ENCODE results near the gene NINL. TPM values are rescaled to one million over a fixed set of nuclear protein-coding genes. Genes with fewer than 3 reads are reported as not detected.

NINL gene
- total and polyA plus RNA-seq, 2 of the 4 experiments (the other 2 are of a cell fraction), result 3.0 to 10.4 TPM

- Histone ChIP-seq H3K23ac (ENCODE audit: low read depth, low read length) (no peak overlapping the region), H3K4me2 (ENCODE audit: low read depth, low read length) (no peak overlapping the region), H3K4me1 (ENCODE audit: control insufficient read depth, insufficient read depth, low read length) (peaks cover 3% of the 10 kb centered on the region), H3K27ac (ENCODE audit: insufficient read depth, low read length) (no peak overlapping the region), H3K9me3 (ENCODE audit: control insufficient read depth, insufficient read depth, low read length) (no peaks in the 10 kb centered on the region), H3K18ac (ENCODE audit: low read depth, low read length) (no peak overlapping the region), H3K14ac (replicated peaks; ENCODE audit: low read depth, low read length) (no peak overlapping the region), H2BK5ac (ENCODE audit: low read depth, low read length, poor library complexity, severe bottlenecking) (no peak overlapping the region), H3K56ac (ENCODE audit: extremely low read depth, insufficient read depth, low read length) (no peak overlapping the region), H2AK9ac (replicated peaks; ENCODE audit: low read depth, low read length, poor library complexity) (no peak overlapping the region), H2BK120ac (ENCODE audit: low read depth, low read length) (no peak overlapping the region), H3K4me3 (ENCODE audit: insufficient read depth, low read depth, low read length) (no peak overlapping the region), H3K9me1 (ENCODE audit: insufficient read depth, low read length) (no peaks in the 10 kb centered on the region), H4K91ac (ENCODE audit: insufficient read depth, low read depth, low read length) (no peak overlapping the region), H2BK15ac (ENCODE audit: low read depth, low read length) (no peak overlapping the region), H3K9ac (ENCODE audit: low read depth, low read length) (no peak overlapping the region), H3K27me3 (ENCODE audit: control insufficient read depth, insufficient read depth, low read length) (no peaks in the 10 kb centered on the region), H3K4ac (ENCODE audit: low read depth, low read length) (no peak overlapping the region), H4K8ac (ENCODE audit: low read depth in 2 of 2, low read length in 2 of 2) (no peak overlapping the region), H2AFZ (replicated peaks; ENCODE audit: low read length, poor library complexity) (no peak overlapping the region), H2BK20ac (ENCODE audit: low read depth, low read length) (no peak overlapping the region), H3K36me3 (ENCODE audit: control insufficient read depth, insufficient read depth, low read length) (peaks cover 35% of the 10 kb centered on the region), H2AK5ac (ENCODE audit: low read depth, low read length) (no peak overlapping the region), H4K5ac (ENCODE audit: low read depth, low read length) (no peak overlapping the region), H3K79me1 (ENCODE audit: low read depth in 1 of 2, low read length in 2 of 2) (no peaks in the 10 kb centered on the region), H4K20me1 (ENCODE audit: insufficient read depth, low read length) (no peaks in the 10 kb centered on the region)
- in situ Hi-C loops (cut with MboI; ENCODE audit: low sequenced_read_pairs) (no loop called here), intact Hi-C loops (cut with micrococcal nuclease) (loop anchor here (5.0 to 10.0 kb wide), 2 partner anchors 108 to 136 kb away; partner anchors contain the start of gene NANP), dilution Hi-C loops (cut with HindIII; ENCODE audit: low sequenced_read_pairs, unreplicated experiment) (no loop called here)
- ATAC-seq (ENCODE audit: low read depth), result peak; percentile 29
- TF ChIP-seq RAD21 (IDR thresholded peaks at IDR 0.05; ENCODE audit: low read length) (no peak), MXI1 (IDR thresholded peaks at IDR 0.05; ENCODE audit: borderline replicate concordance, low read depth, low read length) (no peak), NFE2L2 (IDR thresholded peaks at IDR 0.05; ENCODE audit: low read depth, low read length) (no peak), RCOR1 (IDR thresholded peaks at IDR 0.05; ENCODE audit: insufficient replicate concordance, low read length) (no peak), FOS (IDR thresholded peaks at IDR 0.05; ENCODE audit: low read depth, low read length) (no peak), SMC3 (IDR thresholded peaks at IDR 0.05; ENCODE audit: low read depth, low read length) (no peak), MAFK (IDR thresholded peaks at IDR 0.05; ENCODE audit: low read depth, low read length) (no peak), POLR2A (IDR thresholded peaks at IDR 0.05; ENCODE audit: low read depth, low read length) (no peak), RFX5 (IDR thresholded peaks at IDR 0.05; ENCODE audit: low read depth, low read length) (no peak), CHD1 (IDR thresholded peaks at IDR 0.05; ENCODE audit: low read depth, low read length) (no peak), CEBPB (IDR thresholded peaks at IDR 0.05; ENCODE audit: low read depth, low read length) (no peak), BHLHE40 (IDR thresholded peaks at IDR 0.05; ENCODE audit: low read depth, low read length) (no peak), MAZ (IDR thresholded peaks at IDR 0.05; ENCODE audit: borderline replicate concordance, low read depth, low read length) (no peak)
- TF ChIP-seq, protein P1, sequence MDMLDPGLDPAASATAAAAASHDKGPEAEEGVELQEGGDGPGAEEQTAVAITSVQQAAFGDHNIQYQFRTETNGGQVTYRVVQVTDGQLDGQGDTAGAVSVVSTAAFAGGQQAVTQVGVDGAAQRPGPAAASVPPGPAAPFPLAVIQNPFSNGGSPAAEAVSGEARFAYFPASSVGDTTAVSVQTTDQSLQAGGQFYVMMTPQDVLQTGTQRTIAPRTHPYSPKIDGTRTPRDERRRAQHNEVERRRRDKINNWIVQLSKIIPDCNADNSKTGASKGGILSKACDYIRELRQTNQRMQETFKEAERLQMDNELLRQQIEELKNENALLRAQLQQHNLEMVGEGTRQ (IDR thresholded peaks at IDR 0.05; ENCODE audit: low read depth, low read length), result no peak
- TF ChIP-seq, protein P2, sequence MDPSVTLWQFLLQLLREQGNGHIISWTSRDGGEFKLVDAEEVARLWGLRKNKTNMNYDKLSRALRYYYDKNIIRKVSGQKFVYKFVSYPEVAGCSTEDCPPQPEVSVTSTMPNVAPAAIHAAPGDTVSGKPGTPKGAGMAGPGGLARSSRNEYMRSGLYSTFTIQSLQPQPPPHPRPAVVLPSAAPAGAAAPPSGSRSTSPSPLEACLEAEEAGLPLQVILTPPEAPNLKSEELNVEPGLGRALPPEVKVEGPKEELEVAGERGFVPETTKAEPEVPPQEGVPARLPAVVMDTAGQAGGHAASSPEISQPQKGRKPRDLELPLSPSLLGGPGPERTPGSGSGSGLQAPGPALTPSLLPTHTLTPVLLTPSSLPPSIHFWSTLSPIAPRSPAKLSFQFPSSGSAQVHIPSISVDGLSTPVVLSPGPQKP (IDR thresholded peaks at IDR 0.05; ENCODE audit: borderline replicate concordance, low read depth, low read length), result no peak
- TF ChIP-seq, protein P3, sequence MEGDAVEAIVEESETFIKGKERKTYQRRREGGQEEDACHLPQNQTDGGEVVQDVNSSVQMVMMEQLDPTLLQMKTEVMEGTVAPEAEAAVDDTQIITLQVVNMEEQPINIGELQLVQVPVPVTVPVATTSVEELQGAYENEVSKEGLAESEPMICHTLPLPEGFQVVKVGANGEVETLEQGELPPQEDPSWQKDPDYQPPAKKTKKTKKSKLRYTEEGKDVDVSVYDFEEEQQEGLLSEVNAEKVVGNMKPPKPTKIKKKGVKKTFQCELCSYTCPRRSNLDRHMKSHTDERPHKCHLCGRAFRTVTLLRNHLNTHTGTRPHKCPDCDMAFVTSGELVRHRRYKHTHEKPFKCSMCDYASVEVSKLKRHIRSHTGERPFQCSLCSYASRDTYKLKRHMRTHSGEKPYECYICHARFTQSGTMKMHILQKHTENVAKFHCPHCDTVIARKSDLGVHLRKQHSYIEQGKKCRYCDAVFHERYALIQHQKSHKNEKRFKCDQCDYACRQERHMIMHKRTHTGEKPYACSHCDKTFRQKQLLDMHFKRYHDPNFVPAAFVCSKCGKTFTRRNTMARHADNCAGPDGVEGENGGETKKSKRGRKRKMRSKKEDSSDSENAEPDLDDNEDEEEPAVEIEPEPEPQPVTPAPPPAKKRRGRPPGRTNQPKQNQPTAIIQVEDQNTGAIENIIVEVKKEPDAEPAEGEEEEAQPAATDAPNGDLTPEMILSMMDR (conservative IDR thresholded peaks at IDR 0.05; ENCODE audit: low read depth, low read length), result no peak
- CTCF ChIA-PET, result no interaction called here
- 10% methylated on average over 2 of the region's 9 CpGs; no CpG with 5 or more reads in 1 of the 2 experiments for WGBS, 2 experiments (ENCODE audit: extremely low coverage in 2 of 2, insufficient read length in 1 of 2)
- BruUV-seq (replicated peaks), result no TSS peak
- peak; percentile 40 for DNase-seq
- POLR2A ChIA-PET (ENCODE audit: unreplicated experiment), result no interaction called here
These were observed 99.0 kb downstream of the NINL start for GRCh38 chr20:25486377-25486776.
